ENCODE measurements around the gene ZNRF3. TPM values are rescaled to one million over a fixed set of nuclear protein-coding genes. Genes with fewer than 3 reads are reported as not detected.

The ZNRF3 gene
- total RNA-seq, 2 donors from 2014 or later: 7.9 to 11.5 TPM

GRCh38 chr22:29022101-29022817 is 138.9 kb downstream of the ZNRF3 start:
- Histone ChIP-seq H3K27me3 (no peaks in the 10 kb centered on the region), H3K4me1 (peaks cover 0 to 4% of the 10 kb centered on the region in 2 donors), H3K36me3 (no peaks in the 10 kb centered on the region), H3K9me3 (no peaks in the 10 kb centered on the region), H3K4me3 (no peak overlapping the region), H3K27ac (no peak overlapping the region)
- no peak for TF ChIP-seq CTCF (IDR thresholded peaks at IDR 0.05)
- DNase-seq (ENCODE audit: low spot score): no peak

GRCh38 chr22:29023172-29023796 is 139.9 kb downstream of the ZNRF3 start:
- Histone ChIP-seq H3K4me1 (peaks cover 0 to 4% of the 10 kb centered on the region in 2 donors), H3K4me3 (no peak overlapping the region), H3K27ac (no peak overlapping the region), H3K27me3 (no peaks in the 10 kb centered on the region), H3K9me3 (no peaks in the 10 kb centered on the region), H3K36me3 (no peaks in the 10 kb centered on the region)
- DNase-seq (ENCODE audit: low spot score): no peak
- TF ChIP-seq CTCF (IDR thresholded peaks at IDR 0.05): no peak

- no peak overlapping the region for H3K27ac ChIP-seq
- no peak for DNase-seq (ENCODE audit: low spot score)
- no peaks in the 10 kb centered on the region for H3K36me3 ChIP-seq
- no peak overlapping the region for H3K4me3 ChIP-seq
- H3K27me3 ChIP-seq: no peaks in the 10 kb centered on the region
- H3K4me1 ChIP-seq: peaks cover 0 to 17% of the 10 kb centered on the region in 2 donors
- H3K9me3 ChIP-seq: no peaks in the 10 kb centered on the region
- no peak for TF ChIP-seq CTCF (IDR thresholded peaks at IDR 0.05)
Observed at GRCh38 chr22:29026579-29026978, 143.2 kb downstream of the ZNRF3 start.

GRCh38 chr22:29028468-29028867 is 145.1 kb downstream of the ZNRF3 start:
- Histone ChIP-seq H3K36me3 (no peaks in the 10 kb centered on the region), H3K27ac (no peak overlapping the region), H3K9me3 (no peaks in the 10 kb centered on the region), H3K4me3 (no peak overlapping the region), H3K27me3 (no peaks in the 10 kb centered on the region), H3K4me1 (peaks cover 0 to 20% of the 10 kb centered on the region in 2 donors)
- no peak for TF ChIP-seq CTCF (IDR thresholded peaks at IDR 0.05)
- no peak for DNase-seq (ENCODE audit: low spot score)

- Histone ChIP-seq H3K9me3 (no peaks in the 10 kb centered on the region), H3K36me3 (no peaks in the 10 kb centered on the region), H3K27ac (no peak overlapping the region), H3K4me3 (no peak overlapping the region), H3K27me3 (no peaks in the 10 kb centered on the region), H3K4me1 (peaks cover 0 to 20% of the 10 kb centered on the region in 2 donors)
- DNase-seq (ENCODE audit: low spot score): no peak
- no peak for TF ChIP-seq CTCF (IDR thresholded peaks at IDR 0.05)
Observed at GRCh38 chr22:29029202-29030000, 146.0 kb downstream of the ZNRF3 start.

Data from right atrium auricular region (tissue), 2 donors.